Activated naive CD8-positive, alpha-beta T cell (primary cell): ENCODE measurements around the gene MRPL11.
A peak's percentile ranks its signal among the peaks of the same experiment; 100 is the strongest.
"Not testable (repeated sequence)": the region's sequence is repeated elsewhere in the genome, so short reads cannot be mapped to it uniquely, and the experiment has no call there.

Experiments used
- H3K27ac Mint-ChIP-seq: one replicate; pipeline ENCODE4 v1.8.0; 2021; ENCODE audit warnings: mixed read lengths
- H3K27me3 Mint-ChIP-seq: one replicate; pipeline ENCODE4 v1.8.0; 2021; ENCODE audit warnings: mixed read lengths
- H3K36me3 Mint-ChIP-seq: one replicate; pipeline ENCODE4 v1.8.0; 2021; ENCODE audit warnings: mixed read lengths
- H3K4me1 Mint-ChIP-seq: one replicate; pipeline ENCODE4 v1.8.0; 2021; ENCODE audit warnings: low read depth, mixed read lengths
- H3K4me3 Mint-ChIP-seq: one replicate; pipeline ENCODE4 v1.8.0; 2021; ENCODE audit warnings: mild to moderate bottlenecking, mixed read lengths
- H3K9me3 Mint-ChIP-seq: one replicate; pipeline ENCODE4 v1.8.0; 2021; ENCODE audit warnings: low read depth, mixed read lengths

MRPL11 gene

DNA sequence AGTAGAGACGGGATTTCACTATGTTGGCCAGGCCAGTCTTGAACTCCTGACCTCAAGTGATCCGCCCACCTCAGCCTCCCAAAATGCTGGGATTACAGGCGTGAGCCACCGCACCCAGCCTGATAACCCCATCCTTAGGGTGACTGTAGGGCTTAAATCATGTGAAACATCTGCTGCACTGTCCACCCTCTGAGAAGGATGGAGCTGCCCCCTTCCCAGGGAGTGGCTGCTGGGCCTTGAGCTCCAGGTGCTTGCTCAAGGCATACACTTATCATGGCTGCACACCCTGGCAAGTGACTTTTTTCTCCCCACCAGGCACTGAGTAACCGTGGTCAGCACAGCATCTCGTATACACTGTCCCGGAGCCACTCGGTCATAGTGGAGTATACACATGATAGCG is 33.4 kb upstream of the MRPL11 start:
- H3K4me1 Mint-ChIP-seq, result peaks cover 11% of the 10 kb centered on the region
- H3K27me3 Mint-ChIP-seq, result no peaks in the 10 kb centered on the region
- no peak overlapping the region for H3K4me3 Mint-ChIP-seq
- no peaks in the 10 kb centered on the region for H3K9me3 Mint-ChIP-seq
- H3K36me3 Mint-ChIP-seq, result no peaks in the 10 kb centered on the region
- no peak overlapping the region for H3K27ac Mint-ChIP-seq

DNA sequence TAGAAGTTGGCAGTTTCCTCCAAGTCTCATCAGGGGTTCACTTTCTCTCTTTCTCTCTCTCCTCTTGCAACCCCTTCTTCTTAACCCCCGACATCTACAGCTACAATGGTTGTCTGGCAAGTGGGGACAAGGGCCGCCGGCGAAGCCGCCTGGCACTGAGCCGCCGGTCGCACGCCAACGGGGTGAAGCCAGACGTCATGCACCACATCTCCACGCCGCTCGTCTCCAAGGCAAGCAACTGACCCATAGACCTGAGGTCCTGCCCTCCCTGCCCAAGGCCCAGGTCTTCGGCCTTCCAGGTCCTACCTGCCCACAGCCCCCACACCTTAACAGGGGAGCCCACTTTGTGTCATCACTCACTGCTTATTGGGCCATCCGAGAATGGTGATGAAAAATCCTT is 32.5 kb upstream of the MRPL11 start:
- H3K4me1 Mint-ChIP-seq, result peaks cover 11% of the 10 kb centered on the region
- no peaks in the 10 kb centered on the region for H3K9me3 Mint-ChIP-seq
- no peaks in the 10 kb centered on the region for H3K36me3 Mint-ChIP-seq
- H3K4me3 Mint-ChIP-seq, result no peak overlapping the region
- no peak overlapping the region for H3K27ac Mint-ChIP-seq
- no peaks in the 10 kb centered on the region for H3K27me3 Mint-ChIP-seq

DNA sequence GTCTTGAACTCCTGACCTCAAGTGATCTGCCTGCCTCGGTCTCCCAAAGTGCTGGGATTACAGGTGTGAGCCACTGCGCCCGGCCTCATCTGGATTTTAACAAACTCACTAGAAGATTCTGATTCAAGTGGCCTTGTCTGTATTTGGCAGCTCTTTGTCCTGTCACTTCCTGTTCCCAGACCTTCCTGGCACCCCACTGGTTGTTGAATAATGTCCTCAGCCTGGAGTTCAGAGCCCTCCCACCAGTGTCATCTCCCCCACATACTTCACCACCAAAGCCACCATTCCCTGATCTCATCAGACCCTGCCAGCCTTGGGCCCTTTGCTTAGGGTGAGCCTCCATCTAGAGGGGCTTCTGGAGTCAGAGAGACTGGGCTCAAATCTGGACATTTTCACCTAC is 31.4 kb upstream of the MRPL11 start:
- Mint-ChIP-seq H3K27ac (no peak overlapping the region), H3K4me3 (no peak overlapping the region), H3K4me1 (peaks cover 15% of the 10 kb centered on the region), H3K27me3 (no peaks in the 10 kb centered on the region), H3K9me3 (no peaks in the 10 kb centered on the region), H3K36me3 (no peaks in the 10 kb centered on the region)

DNA sequence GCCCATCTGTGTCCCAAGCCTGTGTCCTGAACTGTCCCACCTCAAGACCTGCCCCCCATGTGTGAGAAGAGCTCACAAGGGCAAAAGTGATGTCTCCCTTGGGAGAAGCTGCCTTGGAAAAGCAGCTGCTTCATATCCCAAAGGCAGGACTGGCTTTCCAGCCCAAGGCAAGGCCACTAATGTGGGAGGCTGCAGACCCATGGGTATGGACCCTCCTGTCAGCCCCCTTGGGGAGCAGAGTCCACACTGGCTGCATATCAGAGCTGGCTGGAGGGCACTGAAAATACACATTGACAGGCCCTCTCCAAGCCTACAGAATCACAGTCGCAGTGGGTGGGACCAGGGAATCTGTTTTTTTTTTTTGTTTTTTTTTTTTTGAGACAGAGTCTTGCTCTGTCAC is 30.8 kb upstream of the MRPL11 start:
- no peak overlapping the region for H3K4me3 Mint-ChIP-seq
- peaks cover 15% of the 10 kb centered on the region for H3K4me1 Mint-ChIP-seq
- no peaks in the 10 kb centered on the region for H3K36me3 Mint-ChIP-seq
- no peaks in the 10 kb centered on the region for H3K9me3 Mint-ChIP-seq
- no peak overlapping the region for H3K27ac Mint-ChIP-seq
- H3K27me3 Mint-ChIP-seq, result no peaks in the 10 kb centered on the region

DNA sequence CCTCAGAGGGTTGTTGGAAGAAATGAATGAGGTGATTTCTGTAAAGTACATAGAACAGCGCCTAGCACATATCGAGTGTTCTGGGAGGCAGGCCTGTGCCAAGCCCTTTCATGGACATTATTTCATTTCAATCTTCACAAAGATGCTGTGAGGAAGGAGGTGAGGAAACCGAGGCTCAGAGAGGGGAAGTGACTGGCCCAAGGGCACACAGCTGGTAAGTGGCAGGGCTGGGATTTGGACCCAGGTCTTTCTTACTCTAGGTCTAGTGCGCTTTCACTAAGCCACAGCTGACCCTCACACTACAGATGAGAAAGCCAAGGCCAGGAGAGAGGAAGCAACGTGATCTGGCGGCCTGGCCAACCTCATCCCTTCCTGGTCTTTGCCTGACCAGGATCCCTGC is 30.0 kb upstream of the MRPL11 start:
- Mint-ChIP-seq H3K27me3 (no peaks in the 10 kb centered on the region), H3K9me3 (no peaks in the 10 kb centered on the region), H3K27ac (no peak overlapping the region), H3K36me3 (no peaks in the 10 kb centered on the region), H3K4me1 (peaks cover 15% of the 10 kb centered on the region), H3K4me3 (peak overlapping the region; percentile 87)

DNA sequence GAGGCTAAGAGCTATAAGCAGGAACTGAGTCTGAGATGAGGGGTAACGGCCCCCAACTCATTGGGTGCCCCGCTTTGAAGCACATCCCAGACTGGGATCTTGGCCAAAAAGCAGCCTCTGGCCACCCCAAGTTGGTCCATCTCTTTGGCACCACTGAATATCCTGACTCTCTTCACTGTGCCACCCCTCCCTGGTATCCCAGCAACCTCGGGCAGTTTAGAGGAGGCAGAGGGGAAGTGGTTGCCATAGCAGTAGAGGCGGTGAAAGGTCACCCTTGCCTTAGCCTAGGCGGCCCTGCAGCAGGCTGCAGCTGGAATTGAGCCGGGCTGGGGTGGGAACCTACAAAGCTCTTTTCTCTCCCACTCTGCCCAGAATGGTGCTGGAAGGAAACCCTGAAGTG is 29.1 kb upstream of the MRPL11 start:
- Mint-ChIP-seq H3K4me1 (peaks cover 15% of the 10 kb centered on the region), H3K27ac (no peak overlapping the region), H3K9me3 (no peaks in the 10 kb centered on the region), H3K27me3 (no peaks in the 10 kb centered on the region), H3K36me3 (no peaks in the 10 kb centered on the region), H3K4me3 (peak overlapping the region; percentile 87)

DNA sequence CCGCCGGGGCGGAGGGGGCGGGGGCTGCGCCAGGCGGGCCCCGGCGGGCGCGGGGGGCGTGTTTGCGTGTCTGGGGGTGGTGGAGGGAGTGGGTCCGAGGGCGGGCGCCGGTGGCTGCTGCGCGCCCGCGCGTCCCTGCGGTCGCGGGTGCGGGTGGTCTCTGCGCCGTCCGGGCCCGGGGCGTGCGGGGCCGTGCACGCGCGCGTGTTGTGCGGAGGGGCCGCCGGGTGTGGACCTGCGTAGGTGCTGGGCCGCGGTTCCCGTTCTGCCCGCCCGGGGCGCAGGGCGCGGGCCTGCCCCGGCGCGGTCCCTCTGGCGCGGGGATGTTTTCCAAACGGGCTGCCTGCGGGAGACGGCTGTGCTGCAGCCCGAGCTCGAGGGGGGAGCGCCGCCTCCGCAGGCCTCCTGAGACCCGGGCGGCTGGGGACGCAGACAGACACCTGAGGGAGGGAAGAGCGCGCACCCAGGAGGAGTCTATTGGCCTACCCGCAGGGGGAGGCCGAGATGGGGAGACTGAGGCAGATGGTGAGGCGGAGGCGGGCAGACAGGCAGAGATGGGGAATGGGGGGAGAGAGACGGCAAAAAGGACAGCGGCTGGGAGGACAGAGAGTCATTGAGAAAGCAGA is 28.5 kb upstream of the MRPL11 start:
- Mint-ChIP-seq H3K36me3 (no peaks in the 10 kb centered on the region), H3K4me1 (peaks cover 15% of the 10 kb centered on the region), H3K27ac (no peak overlapping the region), H3K27me3 (no peaks in the 10 kb centered on the region), H3K4me3 (peak overlapping the region; percentile 87), H3K9me3 (no peaks in the 10 kb centered on the region)

DNA sequence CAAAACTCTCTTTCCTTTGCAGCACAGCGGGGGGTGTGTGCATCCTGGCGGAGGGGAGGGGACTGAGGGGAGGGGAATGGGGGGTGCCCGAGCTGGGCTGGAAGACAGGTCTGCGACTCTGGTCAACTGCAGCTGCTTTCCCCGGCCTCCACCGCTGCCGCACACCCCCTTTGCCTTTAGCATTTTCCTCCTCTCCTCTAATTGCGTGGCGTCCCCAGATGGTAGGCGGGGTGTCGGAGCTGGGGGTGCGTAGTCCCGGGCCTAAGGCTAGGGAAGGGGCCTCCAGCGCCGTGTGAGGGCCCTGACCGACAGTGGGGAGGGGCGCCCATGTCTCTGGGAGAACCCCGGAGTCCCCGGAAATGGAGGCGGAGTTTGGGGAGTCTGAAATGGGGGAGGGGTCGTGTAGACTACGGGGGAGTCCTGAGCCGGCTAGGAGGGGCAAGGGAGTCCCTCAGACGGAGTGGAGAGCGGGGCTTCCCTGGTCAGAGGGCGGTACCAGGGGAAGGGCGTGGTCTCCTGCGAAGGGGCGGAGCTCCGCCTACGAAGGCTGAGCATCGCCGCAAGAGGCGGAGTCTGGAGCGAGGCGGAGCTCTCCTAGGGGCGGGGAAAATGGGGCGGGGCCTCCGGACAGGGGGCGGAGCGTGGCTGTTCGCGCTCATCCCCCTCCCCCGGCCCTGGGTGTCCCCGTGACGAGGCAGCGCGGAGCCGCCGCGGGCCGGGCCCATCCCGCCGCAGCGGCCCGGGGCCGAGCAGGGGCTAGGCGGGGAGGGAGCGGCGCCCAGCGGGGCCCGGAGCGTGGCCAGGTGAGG is 27.8 kb upstream of the MRPL11 start, which contains the start of gene PELI3:
PELI3 (plus strand) TSS at position 681 of the 809 bp plus-strand sequence. CDS start 1,224 bp downstream, outside the sequence.
- no peaks in the 10 kb centered on the region for H3K36me3 Mint-ChIP-seq
- peak within 1 kb of the TSS; percentile 50 for H3K27ac Mint-ChIP-seq
- peak within 1 kb of the TSS; percentile 87 for H3K4me3 Mint-ChIP-seq
- peaks cover 15% of the 10 kb centered on the region for H3K4me1 Mint-ChIP-seq
- no peaks in the 10 kb centered on the region for H3K27me3 Mint-ChIP-seq
- H3K9me3 Mint-ChIP-seq, result no peaks in the 10 kb centered on the region

DNA sequence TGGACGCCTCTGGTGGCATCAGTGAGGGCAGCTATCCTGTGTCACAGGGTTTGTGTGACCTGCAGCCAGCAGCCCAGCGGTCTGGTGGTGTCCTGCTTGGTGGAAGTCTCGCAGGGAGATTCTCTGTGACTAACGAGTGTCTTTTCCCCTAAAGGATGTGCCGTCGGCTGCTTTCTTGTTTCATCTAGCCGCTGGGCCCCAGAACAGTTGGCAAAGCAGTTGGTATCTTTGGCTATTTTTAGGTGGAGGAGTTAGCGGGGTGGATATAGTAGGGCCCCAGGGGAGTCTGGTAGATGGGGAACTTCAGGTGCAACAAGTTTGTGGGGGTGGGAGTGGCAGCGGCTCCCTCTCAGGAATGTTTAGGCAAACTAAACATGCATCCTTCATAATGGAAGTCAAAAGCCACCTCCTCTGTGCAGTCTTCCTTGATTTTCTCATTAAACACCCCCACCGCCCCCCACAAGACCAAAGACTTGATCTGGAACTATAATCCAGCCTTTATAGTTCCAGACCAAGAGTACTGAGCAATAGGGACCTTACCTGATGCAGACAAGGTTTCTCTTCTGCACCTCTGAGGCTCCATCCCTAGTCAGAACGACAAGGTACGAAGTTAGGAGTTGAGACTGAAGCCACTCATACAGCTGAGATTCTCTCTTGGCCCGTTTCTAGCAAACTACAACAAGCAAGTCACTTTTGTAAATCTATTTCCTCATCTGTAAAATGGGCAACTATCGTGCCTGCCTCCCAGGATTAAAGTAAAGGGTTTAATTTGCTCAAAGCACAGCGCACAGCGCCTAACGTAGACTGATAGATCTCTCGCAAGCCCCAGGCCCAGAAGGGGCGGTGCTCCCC is 27.0 kb upstream of the MRPL11 start:
- peak overlapping the region; percentile 34 for H3K27ac Mint-ChIP-seq
- H3K9me3 Mint-ChIP-seq, result no peaks in the 10 kb centered on the region
- peaks cover 15% of the 10 kb centered on the region for H3K4me1 Mint-ChIP-seq
- no peaks in the 10 kb centered on the region for H3K36me3 Mint-ChIP-seq
- H3K27me3 Mint-ChIP-seq, result no peaks in the 10 kb centered on the region
- H3K4me3 Mint-ChIP-seq, result peak overlapping the region; percentile 83

DNA sequence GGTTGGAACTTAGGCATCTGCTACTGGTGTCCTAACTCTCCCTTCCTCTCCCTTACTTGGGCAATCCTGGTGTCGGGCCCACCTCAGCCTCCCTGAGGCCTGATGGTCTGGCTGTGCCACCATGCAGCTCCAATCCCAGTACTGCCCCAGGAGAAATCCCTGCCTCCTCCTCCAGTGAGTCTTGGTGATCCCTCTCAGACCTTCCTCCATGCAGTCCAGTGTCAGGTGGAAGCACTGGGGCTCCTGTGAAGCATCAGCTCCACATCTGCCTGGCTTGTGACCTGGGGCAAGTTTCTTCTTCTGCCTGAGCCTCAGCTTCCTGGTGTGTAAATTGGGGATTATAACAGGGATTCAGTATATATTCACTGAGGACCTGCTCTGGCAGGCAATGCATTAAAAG is 26.3 kb upstream of the MRPL11 start:
- Mint-ChIP-seq H3K4me3 (no peak overlapping the region), H3K9me3 (no peaks in the 10 kb centered on the region), H3K27me3 (no peaks in the 10 kb centered on the region), H3K27ac (no peak overlapping the region), H3K4me1 (peaks cover 13% of the 10 kb centered on the region), H3K36me3 (no peaks in the 10 kb centered on the region)

DNA sequence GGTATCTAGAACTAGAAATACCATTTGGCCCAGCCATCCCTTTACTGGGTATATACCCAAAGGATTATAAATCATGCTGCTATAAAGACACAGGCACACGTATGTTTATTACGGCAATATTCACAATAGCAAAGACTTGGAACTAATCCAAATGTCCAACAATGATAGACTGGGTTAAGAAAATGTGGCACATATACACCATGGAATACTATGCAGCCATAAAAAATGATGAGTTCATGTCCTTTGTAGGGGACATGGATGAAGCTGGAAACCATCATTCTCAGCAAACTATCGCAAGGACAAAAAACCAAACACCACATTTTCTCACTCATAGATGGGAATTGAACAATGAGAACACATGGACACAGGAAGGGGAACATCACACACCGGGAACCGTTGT is 25.5 kb upstream of the MRPL11 start:
- not testable (repeated sequence) for H3K27ac Mint-ChIP-seq, H3K27me3 Mint-ChIP-seq, H3K9me3 Mint-ChIP-seq, H3K36me3 Mint-ChIP-seq, H3K4me3 Mint-ChIP-seq
- peaks cover 13% of the 10 kb centered on the region for H3K4me1 Mint-ChIP-seq

DNA sequence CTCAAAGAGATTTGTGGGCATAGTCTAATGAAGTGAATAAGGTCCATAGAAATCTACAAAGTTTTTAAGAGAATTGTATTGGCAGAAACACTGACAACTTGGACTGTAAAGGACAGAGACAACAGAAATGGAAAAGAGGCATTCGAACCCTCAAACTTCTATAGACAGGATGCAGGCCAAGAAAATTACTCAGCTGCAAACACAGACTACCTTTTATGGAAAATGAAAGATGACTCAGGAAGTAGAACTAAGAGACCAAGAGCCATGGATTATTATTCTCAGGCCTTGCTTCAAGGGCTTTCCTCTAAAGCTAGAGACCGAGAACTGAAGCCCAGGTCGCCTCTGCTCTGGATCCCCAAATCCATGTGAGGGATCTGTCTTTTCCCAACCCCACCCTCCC is 24.3 kb upstream of the MRPL11 start:
- Mint-ChIP-seq H3K27ac (no peak overlapping the region), H3K4me3 (no peak overlapping the region), H3K4me1 (peaks cover 8% of the 10 kb centered on the region), H3K9me3 (no peaks in the 10 kb centered on the region), H3K27me3 (no peaks in the 10 kb centered on the region), H3K36me3 (no peaks in the 10 kb centered on the region)

DNA sequence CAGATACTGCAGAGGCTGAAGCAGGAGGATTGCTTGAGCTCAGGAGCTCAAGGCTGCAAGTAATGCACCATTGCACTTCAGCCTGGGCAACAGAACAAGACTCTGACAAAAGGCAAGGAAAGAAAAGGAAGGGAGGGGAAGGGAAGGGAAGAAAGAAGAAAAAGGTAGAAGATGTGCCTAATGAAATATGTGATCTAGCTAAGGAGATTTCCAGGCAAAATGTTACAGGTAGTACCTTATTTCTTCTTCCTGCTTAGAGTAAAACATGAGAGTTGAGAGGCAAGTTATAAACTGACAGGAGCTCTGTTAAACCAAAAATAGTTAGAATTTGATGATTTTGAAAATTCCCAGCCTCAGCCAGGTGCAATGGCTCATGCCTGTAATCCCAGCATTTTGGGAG is 23.4 kb upstream of the MRPL11 start:
- Mint-ChIP-seq H3K9me3 (no peaks in the 10 kb centered on the region), H3K4me1 (peaks cover 4% of the 10 kb centered on the region), H3K36me3 (no peaks in the 10 kb centered on the region), H3K27ac (no peak overlapping the region), H3K27me3 (no peaks in the 10 kb centered on the region), H3K4me3 (no peak overlapping the region)

DNA sequence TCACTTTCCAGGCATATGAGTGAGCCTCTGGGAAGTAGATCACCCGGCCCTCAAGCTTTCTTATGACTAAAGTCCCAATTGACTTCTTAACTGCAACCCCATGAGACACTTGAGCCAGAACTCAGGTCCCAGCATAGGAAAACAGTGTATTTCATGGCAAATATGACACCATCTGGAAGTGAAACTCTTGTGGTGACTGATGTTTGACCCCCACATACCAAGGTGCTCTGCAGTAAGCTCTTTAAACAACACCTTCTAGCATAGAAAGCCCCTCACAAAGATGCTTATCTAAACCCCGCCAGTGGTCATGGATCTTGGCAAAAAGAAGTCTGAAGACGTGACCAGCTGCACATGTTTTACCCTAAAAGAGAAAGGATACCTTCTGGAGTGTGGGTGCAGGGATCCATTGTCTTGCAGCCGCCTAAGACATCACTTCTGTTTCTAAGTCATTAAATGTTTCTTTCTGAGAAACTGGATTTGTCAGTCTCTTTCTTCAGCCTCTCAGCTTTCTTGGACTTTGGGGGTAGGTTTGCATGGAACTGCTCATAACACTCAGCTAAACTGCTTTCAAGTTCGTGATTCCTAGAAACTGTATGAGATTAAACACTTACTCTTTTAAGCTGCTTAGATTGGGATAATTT is 20.6 kb upstream of the MRPL11 start:
- no peak overlapping the region for H3K27ac Mint-ChIP-seq
- H3K4me3 Mint-ChIP-seq, result no peak overlapping the region
- no peaks in the 10 kb centered on the region for H3K27me3 Mint-ChIP-seq

DNA sequence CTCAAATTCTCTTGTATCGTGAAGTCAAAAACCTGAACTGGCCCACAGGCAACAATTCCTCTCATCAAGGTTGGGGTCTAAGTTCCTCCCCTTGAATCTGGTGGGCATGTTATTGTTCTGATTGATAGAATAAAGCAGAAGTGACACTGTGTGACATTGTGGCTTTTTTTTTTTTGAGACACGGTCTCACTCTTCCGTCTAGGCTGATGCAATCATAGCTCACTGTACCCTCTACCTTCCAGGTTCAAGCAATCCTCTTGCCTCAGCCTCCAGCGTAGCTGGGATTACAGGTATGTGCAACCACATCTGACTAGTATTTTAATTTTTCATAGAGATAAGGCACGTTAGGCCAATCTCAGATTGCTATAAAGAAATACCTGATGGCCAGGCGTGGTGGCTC is 19.2 kb upstream of the MRPL11 start:
- no peaks in the 10 kb centered on the region for H3K27me3 Mint-ChIP-seq
- no peak overlapping the region for H3K4me3 Mint-ChIP-seq
- peaks cover 16% of the 10 kb centered on the region for H3K4me1 Mint-ChIP-seq
- no peaks in the 10 kb centered on the region for H3K9me3 Mint-ChIP-seq
- no peaks in the 10 kb centered on the region for H3K36me3 Mint-ChIP-seq
- no peak overlapping the region for H3K27ac Mint-ChIP-seq

More for the DNA sequence above, 20.6 kb upstream of the MRPL11 start:
- H3K36me3 Mint-ChIP-seq, result no peaks in the 10 kb centered on the region
- no peaks in the 10 kb centered on the region for H3K9me3 Mint-ChIP-seq
- peaks cover 9% of the 10 kb centered on the region for H3K4me1 Mint-ChIP-seq
